ENCODE measurements around the gene TBL1Y.
"Not testable (repeated sequence)": the region's sequence is repeated elsewhere in the genome, so short reads cannot be mapped to it uniquely, and the experiment has no call there.

Gene TBL1Y

GRCh38 chrY:6972271-6972887 lies 61.9 kb downstream of the TBL1Y start:
- no peak for DNase-seq (ENCODE audit: low read depth in 2 of 2)

GRCh38 chrY:6974971-6975370 lies 64.5 kb downstream of the TBL1Y start:
- no peak for DNase-seq (ENCODE audit: low read depth in 2 of 2)

GRCh38 chrY:6977783-6978182 lies 67.3 kb downstream of the TBL1Y start:
- no peak for DNase-seq (ENCODE audit: low read depth in 2 of 2)

GRCh38 chrY:6983221-6983620 lies 72.7 kb downstream of the TBL1Y start:
- no peak for DNase-seq (ENCODE audit: low read depth in 2 of 2)

GRCh38 chrY:6987811-6988210 lies 77.3 kb downstream of the TBL1Y start:
- DNase-seq (ENCODE audit: low read depth in 2 of 2), result no peak

GRCh38 chrY:6989886-6990620 lies 79.6 kb downstream of the TBL1Y start:
- DNase-seq (ENCODE audit: low read depth in 2 of 2), result no peak

GRCh38 chrY:6992041-6992440 lies 81.5 kb downstream of the TBL1Y start:
- no peak for DNase-seq (ENCODE audit: low read depth in 2 of 2)

- no peak for DNase-seq (ENCODE audit: low read depth in 2 of 2)
These were observed 85.5 kb downstream of the TBL1Y start for GRCh38 chrY:6995987-6996386.

GRCh38 chrY:6997503-6998066 lies 87.1 kb downstream of the TBL1Y start:
- no peak for DNase-seq (ENCODE audit: low read depth in 2 of 2)

- DNase-seq (ENCODE audit: low read depth in 2 of 2), result no peak
These were observed 89.4 kb downstream of the TBL1Y start for GRCh38 chrY:6999905-7000304.

- DNase-seq (ENCODE audit: low read depth in 2 of 2), result no peak
These were observed 92.1 kb downstream of the TBL1Y start for GRCh38 chrY:7002581-7002980.

- no peak for DNase-seq (ENCODE audit: low read depth in 2 of 2)
These were observed 97.4 kb downstream of the TBL1Y start for GRCh38 chrY:7007911-7008310.

- no peak for DNase-seq (ENCODE audit: low read depth in 2 of 2)
These were observed 98.3 kb downstream of the TBL1Y start for GRCh38 chrY:7008578-7009355.

GRCh38 chrY:7013051-7013450 lies 102.6 kb downstream of the TBL1Y start:
- no peak for DNase-seq (ENCODE audit: low read depth in 2 of 2)

GRCh38 chrY:7016521-7016920 lies 106.0 kb downstream of the TBL1Y start:
- no peak for DNase-seq (ENCODE audit: low read depth in 2 of 2)

GRCh38 chrY:7017244-7018080 lies 107.0 kb downstream of the TBL1Y start:
- no peak for DNase-seq (ENCODE audit: low read depth in 2 of 2)

GRCh38 chrY:7039037-7039436 lies 128.5 kb downstream of the TBL1Y start:
- no peak for DNase-seq (ENCODE audit: low read depth in 2 of 2)

- DNase-seq (ENCODE audit: low read depth in 2 of 2), result no peak
These were observed 130.2 kb downstream of the TBL1Y start for GRCh38 chrY:7040662-7041061.

- DNase-seq (ENCODE audit: low read depth in 2 of 2), result no peak
These were observed 131.5 kb downstream of the TBL1Y start for GRCh38 chrY:7041983-7042382.

GRCh38 chrY:7052461-7052860 lies 142.0 kb downstream of the TBL1Y start:
- not testable (repeated sequence) for DNase-seq (ENCODE audit: low read depth in 2 of 2)

GRCh38 chrY:7056886-7057285 lies 146.4 kb downstream of the TBL1Y start:
- DNase-seq (ENCODE audit: low read depth in 2 of 2), result no peak

- no peak for DNase-seq (ENCODE audit: low read depth in 2 of 2)
These were observed 168.2 kb downstream of the TBL1Y start for GRCh38 chrY:7078725-7079124.
